ENCODE data around the gene ACOT7.

Gene ACOT7

GRCh38 chr1:6419804-6420453 is 26.4 kb upstream of the ACOT7 start, which contains the start of gene HES2:
Gene HES2 (minus strand): TSS chr1:6419919. CDS start chr1:6419820, 99 bp downstream.
- no peaks in the 10 kb centered on the region for H3K27me3 ChIP-seq (ENCODE audit: low read length)
- no peaks in the 10 kb centered on the region for H3F3A ChIP-seq (ENCODE audit: insufficient read depth)
- no peaks in the 10 kb centered on the region for H3K9me3 ChIP-seq (ENCODE audit: insufficient read depth, low read length)
- no peaks in the 10 kb centered on the region for H3K79me2 ChIP-seq (ENCODE audit: insufficient read depth, low read length)
- no peaks in the 10 kb centered on the region for H4K20me1 ChIP-seq (ENCODE audit: low read depth, low read length)
- no peaks in the 10 kb centered on the region for H3K9me2 ChIP-seq (replicated peaks; ENCODE audit: insufficient read depth, low read length)
- TF ChIP-seq EZH2phosphoT487 (conservative IDR thresholded peaks at IDR 0.05; ENCODE audit: low read length) (no peak), CTCF (IDR thresholded peaks at IDR 0.05; ENCODE audit: insufficient read depth, low read length, poor library complexity, severe bottlenecking) (no peak)
- no peak within 1 kb of the TSS for H3K4me3 ChIP-seq (ENCODE audit: insufficient read depth, low read length, poor library complexity, severe bottlenecking)
- H3K36me3 ChIP-seq (ENCODE audit: low read length): no peaks in the 10 kb centered on the region
- no peak within 1 kb of the TSS for H3K4me2 ChIP-seq (ENCODE audit: low read depth, low read length, poor library complexity, severe bottlenecking)
- H2AFZ ChIP-seq (ENCODE audit: low read depth, low read length, severe bottlenecking): no peak within 1 kb of the TSS
- H3K27ac ChIP-seq (ENCODE audit: low read depth, low read length): no peak within 1 kb of the TSS
- H3K9ac ChIP-seq (ENCODE audit: low read length): no peak within 1 kb of the TSS

GRCh38 chr1:6419397-6419803 is 25.8 kb upstream of the ACOT7 start:
- Histone ChIP-seq H3K27me3 (ENCODE audit: low read length) (no peaks in the 10 kb centered on the region), H3K4me2 (ENCODE audit: low read depth, low read length, poor library complexity, severe bottlenecking) (no peak overlapping the region)
- TF ChIP-seq EZH2phosphoT487 (conservative IDR thresholded peaks at IDR 0.05; ENCODE audit: low read length) (no peak), CTCF (IDR thresholded peaks at IDR 0.05; ENCODE audit: insufficient read depth, low read length, poor library complexity, severe bottlenecking) (no peak)

GRCh38 chr1:6418668-6419396 is 25.3 kb upstream of the ACOT7 start:
- Histone ChIP-seq H3K4me3 (ENCODE audit: insufficient read depth, low read length, poor library complexity, severe bottlenecking) (no peak overlapping the region), H3K36me3 (ENCODE audit: low read length) (no peaks in the 10 kb centered on the region), H3K9me2 (replicated peaks; ENCODE audit: insufficient read depth, low read length) (no peaks in the 10 kb centered on the region), H3K9ac (ENCODE audit: low read length) (no peak overlapping the region), H3K79me2 (ENCODE audit: insufficient read depth, low read length) (no peaks in the 10 kb centered on the region), H4K20me1 (ENCODE audit: low read depth, low read length) (no peaks in the 10 kb centered on the region), H3K27ac (ENCODE audit: low read depth, low read length) (no peak overlapping the region), H3F3A (ENCODE audit: insufficient read depth) (no peaks in the 10 kb centered on the region), H2AFZ (ENCODE audit: low read depth, low read length, severe bottlenecking) (no peak overlapping the region), H3K4me2 (ENCODE audit: low read depth, low read length, poor library complexity, severe bottlenecking) (no peak overlapping the region), H3K27me3 (ENCODE audit: low read length) (no peaks in the 10 kb centered on the region), H3K9me3 (ENCODE audit: insufficient read depth, low read length) (no peaks in the 10 kb centered on the region)
- TF ChIP-seq CTCF (IDR thresholded peaks at IDR 0.05; ENCODE audit: insufficient read depth, low read length, poor library complexity, severe bottlenecking): no peak
- no peak for TF ChIP-seq EZH2phosphoT487 (conservative IDR thresholded peaks at IDR 0.05; ENCODE audit: low read length)

More at GRCh38 chr1:6419397-6419803, 25.8 kb upstream of the ACOT7 start:
- H3K79me2 ChIP-seq (ENCODE audit: insufficient read depth, low read length): no peaks in the 10 kb centered on the region
- no peak overlapping the region for H2AFZ ChIP-seq (ENCODE audit: low read depth, low read length, severe bottlenecking)
- no peak overlapping the region for H3K9ac ChIP-seq (ENCODE audit: low read length)
- no peaks in the 10 kb centered on the region for H3K9me3 ChIP-seq (ENCODE audit: insufficient read depth, low read length)
- no peaks in the 10 kb centered on the region for H3F3A ChIP-seq (ENCODE audit: insufficient read depth)
- H4K20me1 ChIP-seq (ENCODE audit: low read depth, low read length): no peaks in the 10 kb centered on the region
- H3K4me3 ChIP-seq (ENCODE audit: insufficient read depth, low read length, poor library complexity, severe bottlenecking): no peak overlapping the region
- no peaks in the 10 kb centered on the region for H3K36me3 ChIP-seq (ENCODE audit: low read length)
- H3K9me2 ChIP-seq (replicated peaks; ENCODE audit: insufficient read depth, low read length): no peaks in the 10 kb centered on the region
- H3K27ac ChIP-seq (ENCODE audit: low read depth, low read length): no peak overlapping the region

All from SU-DHL-6 (cell line).